ENCODE results near the gene TMEM272.

Gene TMEM272

GRCh38 chr13:51803422-51804294 lies 41.3 kb downstream of the TMEM272 start, which contains the start of gene DHRS12:
Gene DHRS12, minus strand, starts transcription at chr13:51804163. Its CDS starts 4,504 bp downstream, at chr13:51799659.
- H3K27ac ChIP-seq (ENCODE audit: insufficient read depth in 1 of 2, low read depth in 1 of 2, low read length in 2 of 2, poor library complexity in 1 of 2, severe bottlenecking in 2 of 2), result peak within 1 kb of the TSS; percentile 82 to 94
- peaks cover 0 to 6% (median 0%) of the 10 kb centered on the region in 4 experiments for H3K36me3 ChIP-seq (ENCODE audit: control insufficient read depth in 4 of 4, insufficient read depth in 4 of 4, low read length in 3 of 4)
- WGBS (ENCODE audit: insufficient coverage), result 0% methylated on average over 85 of the region's 91 CpGs
- peaks cover 13 to 57% (median 42%) of the 10 kb centered on the region in 4 experiments for H3K4me1 ChIP-seq (ENCODE audit: control extremely low read depth in 1 of 4, control insufficient read depth in 4 of 4, insufficient read depth in 4 of 4, low read length in 3 of 4)
- H3K4me3 ChIP-seq (ENCODE audit: control insufficient read depth in 1 of 7, extremely low read depth in 1 of 7, insufficient read depth in 4 of 7, low read depth in 2 of 7, low read length in 6 of 7), result peak within 1 kb of the TSS; percentile 46 to 82 (median 75)
- peak; percentile 87 to 95 (median 92) for DNase-seq
- H3K9me3 ChIP-seq (ENCODE audit: control extremely low read depth in 1 of 5, control insufficient read depth in 4 of 5, insufficient read depth in 2 of 5, low read depth in 1 of 5, low read length in 4 of 5), result no peaks in the 10 kb centered on the region
- ChIA-PET CTCF (interaction anchor here (1.0 to 1.5 kb wide), 4 partner anchors 12 to 360 kb away, joined by 3 to 5 read pairs (median 4); no protein-coding TSS in a partner anchor), POLR2A (interaction anchor here (1.7 kb wide), 1 partner anchor 10 kb away, joined by 8 read pairs; no protein-coding TSS in a partner anchor)
- H3K27me3 ChIP-seq (replicated peaks in 2 of 5; ENCODE audit: control insufficient read depth in 4 of 5, insufficient read depth in 5 of 5, low read length in 4 of 5), result no peaks in the 10 kb centered on the region

DNA sequence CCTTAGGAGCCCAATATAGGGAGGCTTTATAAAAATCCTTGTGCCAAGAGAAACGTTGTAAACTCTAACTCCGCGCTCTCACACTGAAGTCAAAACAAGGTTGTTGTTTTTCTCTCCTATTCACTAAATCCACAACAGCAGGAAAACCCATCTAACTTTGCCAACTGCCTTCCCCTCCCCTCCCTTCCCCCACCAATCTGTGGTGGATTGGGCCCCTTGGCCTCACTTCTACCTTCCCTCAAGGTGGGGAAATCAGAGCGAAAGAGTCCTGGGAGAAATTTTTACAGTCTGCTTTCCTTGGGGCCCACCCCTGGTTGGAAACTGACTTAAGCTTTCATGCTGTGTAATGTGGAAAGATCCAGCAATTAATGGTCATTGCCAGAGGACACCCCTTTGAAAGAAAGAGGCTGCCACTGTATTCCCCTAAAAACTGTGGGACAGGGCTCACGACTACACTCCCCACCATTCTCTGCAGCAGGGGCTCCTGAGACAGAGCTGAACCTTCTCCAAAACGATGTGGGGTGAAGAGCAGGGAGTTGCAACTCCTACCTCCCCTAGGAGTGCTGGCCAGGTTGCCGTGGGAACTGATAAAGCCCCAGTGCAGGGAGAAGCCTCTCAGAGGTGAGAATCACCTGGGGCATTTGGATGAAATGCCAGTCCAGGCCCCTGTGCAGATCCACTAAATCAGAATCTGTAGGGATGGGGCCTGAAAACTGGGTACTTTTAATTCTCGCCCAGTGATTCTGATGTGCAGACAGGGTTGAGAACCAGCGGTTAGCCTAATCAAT lies 42.2 kb downstream of the TMEM272 start:
- ChIA-PET CTCF (interaction anchor here (1.0 to 9.6 kb wide), 9 partner anchors 7 to 653 kb away, joined by 3 to 140 read pairs (median 3); no protein-coding TSS in a partner anchor), POLR2A (interaction anchor here (1.7 kb wide), 1 partner anchor 9 kb away, joined by 8 read pairs; no protein-coding TSS in a partner anchor)
- Histone ChIP-seq H3K4me1 (ENCODE audit: control extremely low read depth in 1 of 4, control insufficient read depth in 4 of 4, insufficient read depth in 4 of 4, low read length in 3 of 4) (peaks cover 13 to 57% (median 42%) of the 10 kb centered on the region in 4 experiments), H3K27me3 (replicated peaks in 2 of 5; ENCODE audit: control insufficient read depth in 4 of 5, insufficient read depth in 5 of 5, low read length in 4 of 5) (no peaks in the 10 kb centered on the region), H3K36me3 (ENCODE audit: control insufficient read depth in 4 of 4, insufficient read depth in 4 of 4, low read length in 3 of 4) (peaks cover 0 to 6% (median 0%) of the 10 kb centered on the region in 4 experiments), H3K4me3 (ENCODE audit: control insufficient read depth in 1 of 7, extremely low read depth in 1 of 7, insufficient read depth in 4 of 7, low read depth in 2 of 7, low read length in 6 of 7) (peak overlapping the region in 6 of 7 experiments; percentile 46 to 82 (median 76)), H3K27ac (ENCODE audit: insufficient read depth in 1 of 2, low read depth in 1 of 2, low read length in 2 of 2, poor library complexity in 1 of 2, severe bottlenecking in 2 of 2) (peak overlapping the region; percentile 82 to 94), H3K9me3 (ENCODE audit: control extremely low read depth in 1 of 5, control insufficient read depth in 4 of 5, insufficient read depth in 2 of 5, low read depth in 1 of 5, low read length in 4 of 5) (no peaks in the 10 kb centered on the region)
- 61% methylated on average over 6 of the region's 9 CpGs for WGBS (ENCODE audit: insufficient coverage)
- no peak for DNase-seq

GRCh38 chr13:51801631-51802099 lies 43.3 kb downstream of the TMEM272 start:
- no peaks in the 10 kb centered on the region for H3K27me3 ChIP-seq (replicated peaks in 2 of 5; ENCODE audit: control insufficient read depth in 4 of 5, insufficient read depth in 5 of 5, low read length in 4 of 5)
- H3K4me3 ChIP-seq (ENCODE audit: control insufficient read depth in 1 of 7, extremely low read depth in 1 of 7, insufficient read depth in 4 of 7, low read depth in 2 of 7, low read length in 6 of 7), result no peak overlapping the region
- 52% methylated on average over 5 of the region's 7 CpGs for WGBS (ENCODE audit: insufficient coverage)
- H3K4me1 ChIP-seq (ENCODE audit: control extremely low read depth in 1 of 4, control insufficient read depth in 4 of 4, insufficient read depth in 4 of 4, low read length in 3 of 4), result peaks cover 13 to 62% (median 44%) of the 10 kb centered on the region in 4 experiments
- ChIA-PET CTCF (interaction anchor here (1.0 to 12.3 kb wide), 7 partner anchors 9 to 652 kb away, joined by 3 to 160 read pairs (median 7); no protein-coding TSS in a partner anchor), POLR2A (interaction anchor here (1.1 kb wide), 1 partner anchor 349 kb away, joined by 5 read pairs; the partner anchor contains the start of gene INTS6)
- no peak for DNase-seq
- no peaks in the 10 kb centered on the region for H3K9me3 ChIP-seq (ENCODE audit: control extremely low read depth in 1 of 5, control insufficient read depth in 4 of 5, insufficient read depth in 2 of 5, low read depth in 1 of 5, low read length in 4 of 5)
- peaks cover 0 to 6% (median 0%) of the 10 kb centered on the region in 4 experiments for H3K36me3 ChIP-seq (ENCODE audit: control insufficient read depth in 4 of 4, insufficient read depth in 4 of 4, low read length in 3 of 4)
- no peak overlapping the region for H3K27ac ChIP-seq (ENCODE audit: insufficient read depth in 1 of 2, low read depth in 1 of 2, low read length in 2 of 2, poor library complexity in 1 of 2, severe bottlenecking in 2 of 2)

DNA sequence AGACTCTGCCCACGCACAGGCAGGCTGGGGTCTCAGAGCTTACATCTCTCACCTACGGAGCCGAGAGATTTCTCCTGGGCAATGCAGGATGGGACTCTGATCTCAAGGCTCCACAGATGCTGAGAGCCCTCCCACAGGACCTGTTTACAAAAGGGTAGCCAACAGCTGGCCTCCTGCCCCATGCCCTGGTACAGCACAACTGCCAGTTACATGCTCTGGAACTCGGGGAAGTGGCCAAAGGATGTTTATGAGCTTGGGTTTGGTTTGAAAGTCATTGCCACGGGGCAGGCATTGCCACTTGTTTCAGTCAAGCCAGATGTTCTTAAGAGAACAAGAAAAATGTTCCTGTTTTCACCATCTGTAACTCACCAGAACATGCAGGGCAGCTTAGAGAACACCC lies 44.5 kb downstream of the TMEM272 start:
- ChIA-PET POLR2A (interaction anchor here (0.6 to 1.2 kb wide), 3 partner anchors 36 to 347 kb away, joined by 3 to 5 read pairs (median 3); partner anchors contain the start of gene INTS6), CTCF (interaction anchor here (1.1 to 12.3 kb wide), 10 partner anchors 9 to 675 kb away, joined by 3 to 160 read pairs (median 4); no protein-coding TSS in a partner anchor)
- H3K27ac ChIP-seq (ENCODE audit: insufficient read depth in 1 of 2, low read depth in 1 of 2, low read length in 2 of 2, poor library complexity in 1 of 2, severe bottlenecking in 2 of 2), result no peak overlapping the region
- H3K4me1 ChIP-seq (ENCODE audit: control extremely low read depth in 1 of 4, control insufficient read depth in 4 of 4, insufficient read depth in 4 of 4, low read length in 3 of 4), result peaks cover 13 to 72% (median 52%) of the 10 kb centered on the region in 4 experiments
- peak in 2 of 3 donors; percentile 65 to 67 for DNase-seq
- H3K9me3 ChIP-seq (ENCODE audit: control extremely low read depth in 1 of 5, control insufficient read depth in 4 of 5, insufficient read depth in 2 of 5, low read depth in 1 of 5, low read length in 4 of 5), result no peaks in the 10 kb centered on the region
- H3K36me3 ChIP-seq (ENCODE audit: control insufficient read depth in 4 of 4, insufficient read depth in 4 of 4, low read length in 3 of 4), result peaks cover 0 to 6% (median 0%) of the 10 kb centered on the region in 4 experiments
- H3K27me3 ChIP-seq (replicated peaks in 2 of 5; ENCODE audit: control insufficient read depth in 4 of 5, insufficient read depth in 5 of 5, low read length in 4 of 5), result no peaks in the 10 kb centered on the region
- WGBS (ENCODE audit: insufficient coverage), result 30% methylated on average over 3 of the region's 5 CpGs
- H3K4me3 ChIP-seq (ENCODE audit: control insufficient read depth in 1 of 7, extremely low read depth in 1 of 7, insufficient read depth in 4 of 7, low read depth in 2 of 7, low read length in 6 of 7), result no peak overlapping the region

DNA sequence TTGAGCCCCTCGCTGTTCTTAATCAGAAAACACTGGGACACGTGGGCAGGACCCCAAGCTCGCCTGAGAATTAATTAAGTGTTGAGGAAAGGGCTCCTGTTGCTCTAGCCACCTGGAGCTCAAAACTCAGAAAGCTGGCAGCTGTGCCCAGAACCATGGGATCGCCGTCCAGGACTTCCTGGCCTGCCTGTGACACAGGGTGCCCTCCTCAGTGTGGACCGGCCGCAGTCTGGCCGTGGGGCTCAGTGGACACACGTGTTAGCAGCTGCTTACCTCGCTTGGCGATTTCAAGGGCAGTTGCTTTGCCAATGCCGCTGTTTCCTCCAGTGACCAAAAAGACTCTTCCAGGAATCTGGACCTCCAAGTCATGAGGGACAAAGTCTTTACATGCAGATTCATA lies 45.7 kb downstream of the TMEM272 start:
- ChIA-PET CTCF (interaction anchor here (0.8 to 12.3 kb wide), 12 partner anchors 9 to 674 kb away, joined by 3 to 160 read pairs (median 6); no protein-coding TSS in a partner anchor), POLR2A (no interaction called here)
- H3K4me3 ChIP-seq (ENCODE audit: control insufficient read depth in 1 of 7, extremely low read depth in 1 of 7, insufficient read depth in 4 of 7, low read depth in 2 of 7, low read length in 6 of 7), result no peak overlapping the region
- 97% methylated on average over 11 of the region's 12 CpGs for WGBS (ENCODE audit: insufficient coverage)
- DNase-seq, result no peak
- no peaks in the 10 kb centered on the region for H3K9me3 ChIP-seq (ENCODE audit: control extremely low read depth in 1 of 5, control insufficient read depth in 4 of 5, insufficient read depth in 2 of 5, low read depth in 1 of 5, low read length in 4 of 5)
- no peaks in the 10 kb centered on the region for H3K27me3 ChIP-seq (replicated peaks in 2 of 5; ENCODE audit: control insufficient read depth in 4 of 5, insufficient read depth in 5 of 5, low read length in 4 of 5)
- peaks cover 19 to 74% (median 59%) of the 10 kb centered on the region in 4 experiments for H3K4me1 ChIP-seq (ENCODE audit: control extremely low read depth in 1 of 4, control insufficient read depth in 4 of 4, insufficient read depth in 4 of 4, low read length in 3 of 4)
- H3K27ac ChIP-seq (ENCODE audit: insufficient read depth in 1 of 2, low read depth in 1 of 2, low read length in 2 of 2, poor library complexity in 1 of 2, severe bottlenecking in 2 of 2), result no peak overlapping the region
- H3K36me3 ChIP-seq (ENCODE audit: control insufficient read depth in 4 of 4, insufficient read depth in 4 of 4, low read length in 3 of 4), result peaks cover 0 to 6% (median 0%) of the 10 kb centered on the region in 4 experiments

Measured in common myeloid progenitor, CD34-positive (primary cell).